Choroid plexus epithelial cell (primary cell): ENCODE data around the gene LBHD2.

Experiments used
- DNase-seq: peaks from one replicate; pipeline ENCODE4 v3.0.0-alpha.2; 2010; ENCODE audit warnings: low read depth
- H3K4me3 ChIP-seq: 2 replicates; pipeline ENCODE4 v1.5.1; 2011; ENCODE audit warnings: low read depth, mild to moderate bottlenecking, control low read depth, low read length, moderate library complexity
- CTCF ChIP-seq: conservative IDR thresholded peaks from 2 replicates; pipeline ENCODE4 v1.5.1; 2011; ENCODE audit warnings: low read depth, mild to moderate bottlenecking, control low read depth, inconsistent platforms, low read length, moderate library complexity

Gene LBHD2

GRCh38 chr14:103139132-103140025 is 55.4 kb downstream of the LBHD2 start:
- DNase-seq = no peak
- no peak overlapping the region for H3K4me3 ChIP-seq
- no peak for TF ChIP-seq CTCF
